ENCODE results near the gene SPRR2A. TPM values are rescaled to one million over a fixed set of nuclear protein-coding genes. Genes with fewer than 3 reads are reported as not detected.

The SPRR2A gene
- total RNA-seq (2021; fragmentation: NEBNext Ultra II Directional; extraction: Animal tissue kit (Norgen Biotek cat#: 25700)) (not detected in 2 replicates), polyA plus RNA-seq (2011; rRNA removed) (not detected in 2 replicates), polyA minus RNA-seq (2011; rRNA and poly(A)+ RNA removed) (not detected in 2 replicates)
- polyA plus RNA-seq (2011; cell fraction: cytosol; rRNA removed) = not detected
- polyA plus RNA-seq (2011; cell fraction: nucleus; rRNA removed) = not detected
- 0.40 TPM in 1 of 4 replicates, not detected in the others for polyA plus RNA-seq (2012, experiment 1 of 2)
- polyA plus RNA-seq (2012, experiment 2 of 2) = not detected
- 0.20 TPM for polyA plus RNA-seq (2013, experiment 1 of 2)
- 0.17 TPM for polyA plus RNA-seq (2013, experiment 2 of 2)
- polyA minus RNA-seq (2011; cell fraction: cytosol; rRNA and poly(A)+ RNA removed) = not detected
- not detected for polyA minus RNA-seq (2011; cell fraction: nucleus; rRNA and poly(A)+ RNA removed)
- long read RNA-seq, experiment 1 = 0 reads
- long read RNA-seq, experiment 2 = 0 reads

GRCh38 chr1:153057375-153057774 is at the start of gene SPRR2A:
TSS of gene SPRR2A (minus strand) at chr1:153057512. CDS start at chr1:153056735, 777 bp downstream.
- no peak for TF ChIP-seq JUND (IDR thresholded peaks at IDR 0.05; ENCODE audit: low read length)
- TF ChIP-seq RFX5 (IDR thresholded peaks at IDR 0.05; ENCODE audit: borderline replicate concordance, low read depth, low read length) = no peak
- Histone ChIP-seq H4K8ac (ENCODE audit: extremely low read depth, insufficient read depth, low read length) (no peak within 1 kb of the TSS), H2AFZ (ENCODE audit: low read length) (no peak within 1 kb of the TSS), H3K4me3 (ENCODE audit: extremely low read depth in 1 of 4, insufficient read depth in 2 of 4, low read depth in 3 of 4, low read length in 4 of 4) (no peak within 1 kb of the TSS), H3K4me2 (ENCODE audit: insufficient read depth in 1 of 2, low read depth in 2 of 2, low read length in 2 of 2) (no peak within 1 kb of the TSS), H3K18ac (ENCODE audit: extremely low read depth, low read length) (no peak within 1 kb of the TSS), H2BK12ac (ENCODE audit: low read depth, low read length) (no peak within 1 kb of the TSS), H3K9me3 (ENCODE audit: insufficient read depth in 2 of 2, low read depth in 1 of 2, low read length in 1 of 2) (no peaks in the 10 kb centered on the region), H4K91ac (replicated peaks; ENCODE audit: insufficient read length, low read length) (no peak within 1 kb of the TSS), H3K23ac (ENCODE audit: insufficient read length) (no peak within 1 kb of the TSS), H2BK20ac (ENCODE audit: low read length) (no peak within 1 kb of the TSS), H2BK120ac (replicated peaks; ENCODE audit: low read depth, low read length) (no peak within 1 kb of the TSS), H3K14ac (ENCODE audit: insufficient read length) (no peak within 1 kb of the TSS), H3K56ac (replicated peaks; ENCODE audit: insufficient read length, low read depth, low read length) (no peak within 1 kb of the TSS), H3K27ac (ENCODE audit: low read depth, low read length) (no peak within 1 kb of the TSS), H3K4me1 (replicated peaks in 1 of 4; ENCODE audit: control insufficient read depth in 3 of 4, insufficient read depth in 4 of 4, low read length in 3 of 4) (no peaks in the 10 kb centered on the region), H3K27me3 (replicated peaks in 1 of 4; ENCODE audit: control insufficient read depth in 3 of 4, extremely low read depth in 1 of 4, insufficient read depth in 3 of 4, low read length in 3 of 4) (no peaks in the 10 kb centered on the region), H3K4ac (replicated peaks; ENCODE audit: insufficient read length, low read depth, low read length) (no peak within 1 kb of the TSS), H3K23me2 (ENCODE audit: low read depth, low read length) (no peaks in the 10 kb centered on the region), H2BK5ac (ENCODE audit: low read depth, low read length) (no peak within 1 kb of the TSS), H2BK15ac (ENCODE audit: low read length) (no peak within 1 kb of the TSS), H3K9ac (replicated peaks in 1 of 4; ENCODE audit: extremely low read depth in 1 of 4, low read depth in 3 of 4, low read length in 3 of 4) (no peak within 1 kb of the TSS), H4K5ac (ENCODE audit: insufficient read length, low read depth, low read length) (no peak within 1 kb of the TSS), H3K79me1 (ENCODE audit: low read depth, low read length) (no peaks in the 10 kb centered on the region), H4K20me1 (replicated peaks in 1 of 2; ENCODE audit: control insufficient read depth in 1 of 2, insufficient read depth in 2 of 2, low read length in 2 of 2) (no peaks in the 10 kb centered on the region), H2AK5ac (ENCODE audit: low read depth, low read length) (no peak within 1 kb of the TSS), H3K36me3 (ENCODE audit: control insufficient read depth in 2 of 4, insufficient read depth in 4 of 4, low read length in 3 of 4) (no peaks in the 10 kb centered on the region), H3K79me2 (ENCODE audit: control insufficient read depth in 1 of 2, insufficient read depth in 2 of 2, low read length in 2 of 2) (no peaks in the 10 kb centered on the region)
- FAIRE-seq (no peak), DNase-seq (ENCODE audit: low read depth in 1 of 2, low spot score in 2 of 2) (no peak)
- CTCF ChIA-PET (ENCODE audit: partially characterized antibody) = interaction anchor here (0.7 to 0.8 kb wide), 2 partner anchors 10 to 95 kb away, joined by 3 read pairs; no protein-coding TSS in a partner anchor
- WGBS, 2 experiments (ENCODE audit: extremely low coverage in 1 of 2, insufficient coverage in 1 of 2, insufficient read length in 1 of 2, insufficient replicate concordance in 2 of 2, low coverage in 1 of 2, low lambda C conversion rate in 2 of 2, missing lambda C conversion rate in 1 of 2) = 75% methylated on average over 2 of the region's 2 CpGs; no CpG with 5 or more reads in 1 of the 2 experiments
- POLR2A ChIA-PET (ENCODE audit: partially characterized antibody) = no interaction called here

Measured in H1 (cell line).